Subcutaneous adipose tissue (tissue), 4 donors: ENCODE results near the gene DVL2. TPM values are rescaled to one million over a fixed set of nuclear protein-coding genes. Genes with fewer than 3 reads are reported as not detected.

Experiments used
- CTCF ChIP-seq: fragments of 450-650 bp; IDR thresholded peaks from one replicate; pipeline ENCODE4 v1.5.1; 2016; ENCODE audit warnings: low read depth, mild to moderate bottlenecking, control low read depth, antibody characterized with exemption, moderate library complexity
- total RNA-seq, 4 donors: library from RNA; depleted of rRNA; stranded (reverse); fragments of >200 nt; gene quantifications; one replicate each; pipeline ENCODE4 v1.1.0, GENCODE V29; 2016

Gene DVL2
- total RNA-seq, 4 donors from 2014 or later: 23.5 to 36.5 (median 27.1) TPM

GRCh38 chr17:7219812-7220592, 14.3 kb downstream of the DVL2 start, which contains the start of the genes ACADVL and DLG4:
ACADVL (plus strand) TSS chr17:7219938; CDS start chr17:7219985, 47 bp downstream.
DLG4 (minus strand) TSS chr17:7219836.
- no peak for TF ChIP-seq CTCF

- TF ChIP-seq CTCF: no peak
These were observed 15.0 kb downstream of the DVL2 start for GRCh38 chr17:7219229-7219811.

- TF ChIP-seq CTCF: no peak
These were observed 15.6 kb downstream of the DVL2 start for GRCh38 chr17:7218758-7219157.

GRCh38 chr17:7218166-7218565, 16.2 kb downstream of the DVL2 start:
- TF ChIP-seq CTCF: no peak

- TF ChIP-seq CTCF: no peak
These were observed 17.0 kb downstream of the DVL2 start for GRCh38 chr17:7217113-7217987.

- no peak for TF ChIP-seq CTCF
These were observed 17.8 kb downstream of the DVL2 start for GRCh38 chr17:7216242-7217112.
